Ishikawa (cell line): Measurements from ENCODE around the gene SEC16A.
A peak's percentile ranks its signal among the peaks of the same experiment; 100 is the strongest.

Source experiments
- CEBPB ChIP-seq: IDR thresholded peaks from 2 replicates; pipeline ENCODE4 v1.6.1; 2012
- CREB1 ChIP-seq: IDR thresholded peaks from 2 replicates; pipeline ENCODE4 v1.6.1; 2012; ENCODE audit warnings: low read depth
- EGR1 ChIP-seq: IDR thresholded peaks from 2 replicates; pipeline ENCODE4 v1.6.1; 2012
- EP300 ChIP-seq: IDR thresholded peaks from 2 replicates; pipeline ENCODE4 v1.6.1; 2012; ENCODE audit warnings: borderline replicate concordance
- FOXM1 ChIP-seq: IDR thresholded peaks from 2 replicates; pipeline ENCODE4 v1.6.1; 2012; ENCODE audit warnings: low read depth, borderline replicate concordance
- NFIC ChIP-seq: IDR thresholded peaks from 2 replicates; pipeline ENCODE4 v1.6.1; 2012
- RAD21 ChIP-seq: IDR thresholded peaks from 2 replicates; pipeline ENCODE4 v1.6.1; 2012; ENCODE audit warnings: low read depth
- TAF1 ChIP-seq: IDR thresholded peaks from 2 replicates; pipeline ENCODE4 v1.6.1; 2012; ENCODE audit warnings: low read depth, mild to moderate bottlenecking
- TCF12 ChIP-seq: IDR thresholded peaks from 2 replicates; pipeline ENCODE4 v1.6.1; 2012; ENCODE audit warnings: low read depth
- TEAD4 ChIP-seq: IDR thresholded peaks from 2 replicates; pipeline ENCODE4 v1.6.1; 2012
- YY1 ChIP-seq: IDR thresholded peaks from 2 replicates; pipeline ENCODE4 v1.6.1; 2012; ENCODE audit warnings: low read depth
- ZBTB7A ChIP-seq: IDR thresholded peaks from 2 replicates; pipeline ENCODE4 v1.6.1; 2012; ENCODE audit warnings: low read depth
- TF ChIP-seq, protein P1 (sequence below): IDR thresholded peaks from 2 replicates; pipeline ENCODE4 v1.6.1; 2012
- TF ChIP-seq, protein P2 (sequence below): IDR thresholded peaks from 2 replicates; pipeline ENCODE4 v1.6.1; 2012
- TF ChIP-seq, protein P3 (sequence below): IDR thresholded peaks from 2 replicates; pipeline ENCODE4 v1.6.1; 2012; ENCODE audit warnings: low read depth, mild to moderate bottlenecking

Gene SEC16A

DNA sequence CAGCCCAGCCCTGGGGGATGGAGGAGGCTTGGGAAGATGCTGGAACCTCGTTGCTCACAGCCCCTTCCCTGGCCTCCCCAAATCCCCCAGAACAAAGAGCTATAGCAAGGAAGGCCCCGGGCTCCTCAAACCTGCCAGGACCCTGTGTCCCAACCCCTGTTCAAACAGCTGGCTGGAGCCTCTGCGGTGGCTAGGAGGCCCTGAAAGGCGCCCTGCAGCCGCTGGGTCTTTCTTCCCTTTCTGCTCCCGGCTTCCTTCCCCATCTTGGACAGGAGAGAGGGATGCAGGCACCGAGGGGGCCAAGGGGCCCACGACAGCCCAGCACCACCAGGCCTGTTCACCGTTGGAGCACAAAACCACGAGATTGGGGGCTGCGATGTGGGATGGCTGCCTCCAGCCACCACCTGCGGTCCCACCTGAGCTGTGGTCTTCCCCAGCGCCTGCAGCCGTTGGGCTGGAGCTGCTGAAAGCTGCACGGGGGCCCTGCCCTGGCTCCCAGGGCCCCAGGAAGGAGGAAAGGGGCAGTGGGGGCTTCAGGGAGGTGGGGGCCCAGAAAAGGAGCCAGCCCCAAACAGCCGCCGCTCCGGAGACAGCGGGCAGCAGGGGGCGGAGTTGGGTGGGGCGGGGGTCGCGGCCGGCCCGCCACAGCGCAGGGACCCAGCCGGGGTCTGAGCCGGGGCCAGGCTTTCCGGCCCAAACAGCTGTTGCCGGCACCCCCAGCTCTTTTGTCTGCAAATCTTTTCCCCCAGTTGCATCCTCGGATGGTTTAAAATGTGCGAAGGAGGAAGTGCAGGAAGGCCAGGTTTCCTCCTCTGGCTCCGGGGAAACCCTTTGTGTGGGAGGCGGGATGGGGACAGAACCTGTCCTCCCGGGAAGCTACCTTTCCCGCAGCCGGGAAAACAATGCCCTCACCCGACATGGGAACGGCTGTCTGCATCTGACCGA lies 46.9 kb upstream of the SEC16A start:
- TF ChIP-seq YY1 (no peak), TAF1 (no peak), CEBPB (no peak), CREB1 (no peak), EP300 (no peak), FOXM1 (no peak)

DNA sequence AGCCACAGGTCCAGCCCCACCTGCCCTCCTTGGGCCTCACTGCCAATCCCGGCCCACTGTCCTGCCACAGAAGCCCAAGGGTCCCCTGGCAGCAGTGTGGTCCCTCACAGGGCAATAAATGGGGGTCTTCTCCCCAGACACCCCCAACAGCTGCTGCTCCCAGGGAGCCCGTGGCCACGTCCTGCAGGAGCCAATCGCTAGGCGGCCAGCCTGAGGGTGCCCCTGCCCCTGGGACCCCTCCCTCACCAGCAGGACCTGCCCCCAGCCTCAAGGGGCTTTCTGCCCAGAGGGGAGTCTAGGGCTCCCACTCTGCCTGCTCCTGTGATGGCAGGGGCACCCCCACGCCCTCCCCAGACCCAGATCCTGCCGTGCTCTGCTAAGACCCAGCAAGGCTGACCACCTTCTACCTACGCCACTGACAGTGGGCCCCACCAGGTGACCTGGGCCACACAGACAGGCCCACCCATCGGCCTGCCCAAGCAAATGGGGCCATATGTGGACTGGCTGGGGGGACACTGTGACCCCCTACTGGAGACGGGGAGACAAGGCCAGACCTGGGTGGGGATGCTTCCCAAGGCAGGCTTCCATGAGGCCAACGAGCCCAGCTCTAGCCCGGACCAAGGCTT lies 46.0 kb upstream of the SEC16A start:
- TF ChIP-seq NFIC, result no peak
- TF ChIP-seq TCF12, result no peak
- TF ChIP-seq, protein P1, sequence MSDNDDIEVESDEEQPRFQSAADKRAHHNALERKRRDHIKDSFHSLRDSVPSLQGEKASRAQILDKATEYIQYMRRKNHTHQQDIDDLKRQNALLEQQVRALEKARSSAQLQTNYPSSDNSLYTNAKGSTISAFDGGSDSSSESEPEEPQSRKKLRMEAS, result no peak
- TF ChIP-seq FOXM1, result no peak
- no peak for TF ChIP-seq EP300
- no peak for TF ChIP-seq EGR1
- TF ChIP-seq, protein P2, sequence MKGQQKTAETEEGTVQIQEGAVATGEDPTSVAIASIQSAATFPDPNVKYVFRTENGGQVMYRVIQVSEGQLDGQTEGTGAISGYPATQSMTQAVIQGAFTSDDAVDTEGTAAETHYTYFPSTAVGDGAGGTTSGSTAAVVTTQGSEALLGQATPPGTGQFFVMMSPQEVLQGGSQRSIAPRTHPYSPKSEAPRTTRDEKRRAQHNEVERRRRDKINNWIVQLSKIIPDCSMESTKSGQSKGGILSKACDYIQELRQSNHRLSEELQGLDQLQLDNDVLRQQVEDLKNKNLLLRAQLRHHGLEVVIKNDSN, result no peak

DNA sequence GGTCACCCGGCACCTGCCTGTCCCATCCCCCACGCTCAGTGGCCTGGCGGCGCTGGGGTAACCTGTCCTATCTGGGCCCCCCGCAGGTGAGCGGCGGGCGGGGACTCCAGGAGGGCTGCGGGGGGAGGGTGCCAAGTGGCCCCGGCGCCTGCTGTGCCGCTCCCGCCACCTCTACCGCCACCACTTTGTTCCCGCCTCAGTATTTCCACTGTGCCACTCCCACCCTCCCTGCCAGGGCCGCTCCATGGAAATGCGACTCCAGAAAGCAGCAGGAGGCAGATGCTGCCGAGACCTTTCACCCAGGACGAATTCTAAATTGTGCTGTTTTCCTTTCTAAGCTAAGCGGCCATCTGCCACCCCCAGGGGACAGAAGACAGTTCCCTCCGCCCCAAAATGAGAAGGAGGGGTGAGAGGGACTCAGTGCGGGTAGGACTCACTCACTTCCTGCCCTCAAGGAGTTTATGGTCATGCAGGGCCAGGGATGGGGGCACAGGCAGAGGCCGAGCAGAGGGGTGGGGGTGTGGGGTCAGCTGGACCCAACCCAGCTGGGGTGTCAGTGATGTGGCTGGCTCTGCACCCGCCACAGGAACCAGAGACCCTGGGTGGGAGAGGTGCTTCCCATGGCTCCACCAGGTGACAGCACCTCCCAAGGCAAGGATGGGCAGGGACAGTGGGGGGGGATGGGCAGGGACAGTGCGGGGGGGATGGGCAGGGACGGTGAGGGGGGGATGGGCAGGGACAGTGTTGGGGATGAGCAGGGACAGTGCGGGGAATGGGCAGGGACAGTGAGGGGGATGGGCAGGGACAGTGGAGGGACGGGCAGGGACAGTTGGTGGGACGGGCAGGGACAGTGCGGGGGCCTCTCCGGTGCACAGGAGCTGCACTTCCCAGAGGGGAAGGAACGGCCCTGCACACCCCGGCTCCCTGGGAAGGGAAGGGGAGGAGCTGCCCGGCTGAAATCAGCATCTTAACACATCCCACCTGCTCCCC lies 45.2 kb upstream of the SEC16A start:
- peak; percentile 92 for TF ChIP-seq ZBTB7A
- no peak; the same call in 1 of the 2 replicates for TF ChIP-seq RAD21
- TF ChIP-seq, protein P2, result peak; percentile 2; the same call in 1 of the 2 replicates
- TF ChIP-seq NFIC, result peak; percentile 89
- no peak for TF ChIP-seq YY1
- peak; percentile 75 for TF ChIP-seq TEAD4
- TF ChIP-seq TCF12, result peak; percentile 98
- TF ChIP-seq, protein P1, result peak; percentile 74
- TF ChIP-seq, protein P3, sequence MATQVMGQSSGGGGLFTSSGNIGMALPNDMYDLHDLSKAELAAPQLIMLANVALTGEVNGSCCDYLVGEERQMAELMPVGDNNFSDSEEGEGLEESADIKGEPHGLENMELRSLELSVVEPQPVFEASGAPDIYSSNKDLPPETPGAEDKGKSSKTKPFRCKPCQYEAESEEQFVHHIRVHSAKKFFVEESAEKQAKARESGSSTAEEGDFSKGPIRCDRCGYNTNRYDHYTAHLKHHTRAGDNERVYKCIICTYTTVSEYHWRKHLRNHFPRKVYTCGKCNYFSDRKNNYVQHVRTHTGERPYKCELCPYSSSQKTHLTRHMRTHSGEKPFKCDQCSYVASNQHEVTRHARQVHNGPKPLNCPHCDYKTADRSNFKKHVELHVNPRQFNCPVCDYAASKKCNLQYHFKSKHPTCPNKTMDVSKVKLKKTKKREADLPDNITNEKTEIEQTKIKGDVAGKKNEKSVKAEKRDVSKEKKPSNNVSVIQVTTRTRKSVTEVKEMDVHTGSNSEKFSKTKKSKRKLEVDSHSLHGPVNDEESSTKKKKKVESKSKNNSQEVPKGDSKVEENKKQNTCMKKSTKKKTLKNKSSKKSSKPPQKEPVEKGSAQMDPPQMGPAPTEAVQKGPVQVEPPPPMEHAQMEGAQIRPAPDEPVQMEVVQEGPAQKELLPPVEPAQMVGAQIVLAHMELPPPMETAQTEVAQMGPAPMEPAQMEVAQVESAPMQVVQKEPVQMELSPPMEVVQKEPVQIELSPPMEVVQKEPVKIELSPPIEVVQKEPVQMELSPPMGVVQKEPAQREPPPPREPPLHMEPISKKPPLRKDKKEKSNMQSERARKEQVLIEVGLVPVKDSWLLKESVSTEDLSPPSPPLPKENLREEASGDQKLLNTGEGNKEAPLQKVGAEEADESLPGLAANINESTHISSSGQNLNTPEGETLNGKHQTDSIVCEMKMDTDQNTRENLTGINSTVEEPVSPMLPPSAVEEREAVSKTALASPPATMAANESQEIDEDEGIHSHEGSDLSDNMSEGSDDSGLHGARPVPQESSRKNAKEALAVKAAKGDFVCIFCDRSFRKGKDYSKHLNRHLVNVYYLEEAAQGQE, result no peak
- no peak for TF ChIP-seq CEBPB
- peak; percentile 92 for TF ChIP-seq FOXM1
- TF ChIP-seq EGR1, result peak; percentile 58; the same call in 1 of the 2 replicates
- TF ChIP-seq CREB1, result 0 out of 2 replicates have a peak, but pooled peaks have one; percentile 37
- no peak for TF ChIP-seq TAF1
- TF ChIP-seq EP300, result peak; percentile 97

DNA sequence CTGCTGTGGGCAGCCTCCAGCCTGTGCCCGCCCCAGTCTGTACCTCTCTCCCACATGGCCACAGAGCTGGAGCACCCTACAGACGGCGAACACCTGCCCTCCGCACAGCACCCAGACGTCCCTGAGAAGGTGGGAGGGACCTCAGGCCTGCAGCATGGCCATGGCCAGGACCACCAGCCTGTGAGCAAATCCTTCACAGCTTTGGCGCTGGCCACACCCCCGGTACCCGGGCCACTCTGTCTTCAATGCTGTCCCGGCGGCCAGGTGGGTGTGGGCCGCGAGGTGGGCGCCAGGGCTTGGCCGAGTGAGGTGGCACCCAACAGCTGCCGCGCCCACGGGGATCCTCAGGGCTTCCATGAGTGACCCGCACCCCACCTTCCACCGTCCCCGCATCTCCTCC lies 44.3 kb upstream of the SEC16A start:
- no peak for TF ChIP-seq FOXM1
- TF ChIP-seq, protein P3, result no peak
- no peak for TF ChIP-seq TAF1
- no peak for TF ChIP-seq NFIC
- no peak for TF ChIP-seq CREB1
- no peak for TF ChIP-seq EP300
- TF ChIP-seq, protein P1, result no peak
- TF ChIP-seq TCF12, result no peak
- no peak for TF ChIP-seq TEAD4
- no peak for TF ChIP-seq YY1
